ENCODE results near the gene ZFHX2. TPM values are rescaled to one million over a fixed set of nuclear protein-coding genes. Genes with fewer than 3 reads are reported as not detected.

The ZFHX2 gene
- polyA plus RNA-seq, 1 of the 3 experiments (the other 2 are of a cell fraction) = 0.77 TPM

DNA sequence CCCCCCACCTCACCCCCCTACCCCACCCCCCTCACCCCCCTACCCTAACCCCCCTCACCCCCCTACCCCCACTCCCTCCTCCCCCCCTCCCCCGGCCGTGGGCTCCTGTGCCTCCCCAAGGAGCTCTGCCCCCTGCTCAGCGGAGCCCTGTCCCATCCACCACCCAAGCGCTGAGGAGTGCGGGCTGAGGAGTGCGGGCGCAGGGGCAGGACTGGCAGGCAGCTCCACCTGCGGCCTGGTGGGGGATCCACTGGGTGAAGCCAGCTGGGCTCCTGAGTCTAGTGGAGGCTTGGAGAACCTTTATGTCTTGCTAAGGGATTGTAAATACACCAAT lies 29.4 kb upstream of the ZFHX2 start:
- H3K4me2 ChIP-seq = no peak overlapping the region
- no peaks in the 10 kb centered on the region for H3K9me2 ChIP-seq
- H3F3A ChIP-seq (replicated peaks; ENCODE audit: insufficient read depth) = no peaks in the 10 kb centered on the region
- DNase-seq = no peak
- CTCF ChIA-PET = interaction anchor here (0.7 to 4.3 kb wide), 5 partner anchors 8 to 753 kb away, joined by 3 to 19 read pairs (median 4); no protein-coding TSS in a partner anchor
- H2AFZ ChIP-seq (ENCODE audit: low read depth) = no peak overlapping the region
- H3K9me3 ChIP-seq = no peaks in the 10 kb centered on the region
- no peaks in the 10 kb centered on the region for H3K36me3 ChIP-seq (replicated peaks in 1 of 2; ENCODE audit: control insufficient read depth in 1 of 2, insufficient read depth in 2 of 2, low read length in 1 of 2)
- POLR2A ChIA-PET = interaction anchor here (1.7 kb wide), 1 partner anchor 9 kb away, joined by 5 read pairs; no protein-coding TSS in a partner anchor
- H3K27ac ChIP-seq (ENCODE audit: low read depth in 2 of 2, low read length in 1 of 2) = no peak overlapping the region
- WGBS (ENCODE audit: low lambda C conversion rate) = 91% methylated on average over 8 of the region's 8 CpGs
- H3K27me3 ChIP-seq (ENCODE audit: insufficient read depth) = no peaks in the 10 kb centered on the region
- peaks cover 0 to 19% of the 10 kb centered on the region in 2 experiments; a peak in 1 of 4 replicates for H3K4me1 ChIP-seq (ENCODE audit: control insufficient read depth in 1 of 2, insufficient read depth in 2 of 2, low read depth in 1 of 2, low read length in 1 of 2)
- TF ChIP-seq FOXJ3 (CRISPR knock-in tag; IDR thresholded peaks at IDR 0.05) = no peak
- no peak for TF ChIP-seq SMC3 (IDR thresholded peaks at IDR 0.05; ENCODE audit: low read depth, low read length)
- TF ChIP-seq, protein P1, sequence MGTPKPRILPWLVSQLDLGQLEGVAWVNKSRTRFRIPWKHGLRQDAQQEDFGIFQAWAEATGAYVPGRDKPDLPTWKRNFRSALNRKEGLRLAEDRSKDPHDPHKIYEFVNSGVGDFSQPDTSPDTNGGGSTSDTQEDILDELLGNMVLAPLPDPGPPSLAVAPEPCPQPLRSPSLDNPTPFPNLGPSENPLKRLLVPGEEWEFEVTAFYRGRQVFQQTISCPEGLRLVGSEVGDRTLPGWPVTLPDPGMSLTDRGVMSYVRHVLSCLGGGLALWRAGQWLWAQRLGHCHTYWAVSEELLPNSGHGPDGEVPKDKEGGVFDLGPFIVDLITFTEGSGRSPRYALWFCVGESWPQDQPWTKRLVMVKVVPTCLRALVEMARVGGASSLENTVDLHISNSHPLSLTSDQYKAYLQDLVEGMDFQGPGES (IDR thresholded peaks at IDR 0.05; ENCODE audit: low read depth, low read length) = no peak
- TF ChIP-seq CHD2 (IDR thresholded peaks at IDR 0.05; ENCODE audit: low read length, partially characterized antibody) = no peak
- no peak for TF ChIP-seq RFX5 (IDR thresholded peaks at IDR 0.05; ENCODE audit: low read length)
- no peak for TF ChIP-seq ELF1 (IDR thresholded peaks at IDR 0.05)
- TF ChIP-seq RCOR1 (IDR thresholded peaks at IDR 0.05; ENCODE audit: low read length) = no peak
- no peak for TF ChIP-seq TCF12 (IDR thresholded peaks at IDR 0.05)
- no peak for TF ChIP-seq NRF1 (IDR thresholded peaks at IDR 0.05; ENCODE audit: low read depth, low read length)
- TF ChIP-seq NFIC (IDR thresholded peaks at IDR 0.05; ENCODE audit: borderline replicate concordance) = no peak
- no peak for TF ChIP-seq TAF1 (IDR thresholded peaks at IDR 0.05; ENCODE audit: borderline replicate concordance, low read depth, low read length)
- TF ChIP-seq, protein P2, sequence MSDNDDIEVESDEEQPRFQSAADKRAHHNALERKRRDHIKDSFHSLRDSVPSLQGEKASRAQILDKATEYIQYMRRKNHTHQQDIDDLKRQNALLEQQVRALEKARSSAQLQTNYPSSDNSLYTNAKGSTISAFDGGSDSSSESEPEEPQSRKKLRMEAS (IDR thresholded peaks at IDR 0.05; ENCODE audit: low read depth) = no peak
- no peak for TF ChIP-seq FOXM1 (IDR thresholded peaks at IDR 0.05; ENCODE audit: low read depth)
- TF ChIP-seq, protein P3, sequence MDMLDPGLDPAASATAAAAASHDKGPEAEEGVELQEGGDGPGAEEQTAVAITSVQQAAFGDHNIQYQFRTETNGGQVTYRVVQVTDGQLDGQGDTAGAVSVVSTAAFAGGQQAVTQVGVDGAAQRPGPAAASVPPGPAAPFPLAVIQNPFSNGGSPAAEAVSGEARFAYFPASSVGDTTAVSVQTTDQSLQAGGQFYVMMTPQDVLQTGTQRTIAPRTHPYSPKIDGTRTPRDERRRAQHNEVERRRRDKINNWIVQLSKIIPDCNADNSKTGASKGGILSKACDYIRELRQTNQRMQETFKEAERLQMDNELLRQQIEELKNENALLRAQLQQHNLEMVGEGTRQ (IDR thresholded peaks at IDR 0.05; ENCODE audit: borderline replicate concordance, low read depth, low read length) = no peak
- no peak for TF ChIP-seq MXI1 (IDR thresholded peaks at IDR 0.05; ENCODE audit: low read depth, low read length)
- TF ChIP-seq SIN3A (IDR thresholded peaks at IDR 0.05; ENCODE audit: borderline replicate concordance, low read depth, low read length) = no peak
- TF ChIP-seq, protein P4, sequence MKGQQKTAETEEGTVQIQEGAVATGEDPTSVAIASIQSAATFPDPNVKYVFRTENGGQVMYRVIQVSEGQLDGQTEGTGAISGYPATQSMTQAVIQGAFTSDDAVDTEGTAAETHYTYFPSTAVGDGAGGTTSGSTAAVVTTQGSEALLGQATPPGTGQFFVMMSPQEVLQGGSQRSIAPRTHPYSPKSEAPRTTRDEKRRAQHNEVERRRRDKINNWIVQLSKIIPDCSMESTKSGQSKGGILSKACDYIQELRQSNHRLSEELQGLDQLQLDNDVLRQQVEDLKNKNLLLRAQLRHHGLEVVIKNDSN (IDR thresholded peaks at IDR 0.05; ENCODE audit: borderline replicate concordance, low read depth) = no peak
- TF ChIP-seq, protein P5, sequence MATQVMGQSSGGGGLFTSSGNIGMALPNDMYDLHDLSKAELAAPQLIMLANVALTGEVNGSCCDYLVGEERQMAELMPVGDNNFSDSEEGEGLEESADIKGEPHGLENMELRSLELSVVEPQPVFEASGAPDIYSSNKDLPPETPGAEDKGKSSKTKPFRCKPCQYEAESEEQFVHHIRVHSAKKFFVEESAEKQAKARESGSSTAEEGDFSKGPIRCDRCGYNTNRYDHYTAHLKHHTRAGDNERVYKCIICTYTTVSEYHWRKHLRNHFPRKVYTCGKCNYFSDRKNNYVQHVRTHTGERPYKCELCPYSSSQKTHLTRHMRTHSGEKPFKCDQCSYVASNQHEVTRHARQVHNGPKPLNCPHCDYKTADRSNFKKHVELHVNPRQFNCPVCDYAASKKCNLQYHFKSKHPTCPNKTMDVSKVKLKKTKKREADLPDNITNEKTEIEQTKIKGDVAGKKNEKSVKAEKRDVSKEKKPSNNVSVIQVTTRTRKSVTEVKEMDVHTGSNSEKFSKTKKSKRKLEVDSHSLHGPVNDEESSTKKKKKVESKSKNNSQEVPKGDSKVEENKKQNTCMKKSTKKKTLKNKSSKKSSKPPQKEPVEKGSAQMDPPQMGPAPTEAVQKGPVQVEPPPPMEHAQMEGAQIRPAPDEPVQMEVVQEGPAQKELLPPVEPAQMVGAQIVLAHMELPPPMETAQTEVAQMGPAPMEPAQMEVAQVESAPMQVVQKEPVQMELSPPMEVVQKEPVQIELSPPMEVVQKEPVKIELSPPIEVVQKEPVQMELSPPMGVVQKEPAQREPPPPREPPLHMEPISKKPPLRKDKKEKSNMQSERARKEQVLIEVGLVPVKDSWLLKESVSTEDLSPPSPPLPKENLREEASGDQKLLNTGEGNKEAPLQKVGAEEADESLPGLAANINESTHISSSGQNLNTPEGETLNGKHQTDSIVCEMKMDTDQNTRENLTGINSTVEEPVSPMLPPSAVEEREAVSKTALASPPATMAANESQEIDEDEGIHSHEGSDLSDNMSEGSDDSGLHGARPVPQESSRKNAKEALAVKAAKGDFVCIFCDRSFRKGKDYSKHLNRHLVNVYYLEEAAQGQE (IDR thresholded peaks at IDR 0.05; ENCODE audit: low read depth, low read length) = no peak
- no peaks in the 10 kb centered on the region for H4K20me1 ChIP-seq (ENCODE audit: insufficient read depth)
- H3K4me3 ChIP-seq (ENCODE audit: low read depth in 2 of 2, low read length in 1 of 2) = no peak overlapping the region
- no peaks in the 10 kb centered on the region for H3K79me2 ChIP-seq (ENCODE audit: insufficient read depth)
- H3K9ac ChIP-seq = no peak overlapping the region

Data from SK-N-SH (cell line).